GM21360 (cell line): ENCODE measurements around the gene DNA2.
"Not testable (repeated sequence)": the region's sequence is repeated elsewhere in the genome, so short reads cannot be mapped to it uniquely, and the experiment has no call there.

Experiments used
- ATAC-seq: cut with Tn5 transposase; IDR thresholded peaks from one replicate; pipeline ENCODE4 v1.9.1; 2021; ENCODE audit warnings: mild to moderate bottlenecking, moderate library complexity; ENCODE audit not compliant: unreplicated experiment

Gene DNA2, protein sequence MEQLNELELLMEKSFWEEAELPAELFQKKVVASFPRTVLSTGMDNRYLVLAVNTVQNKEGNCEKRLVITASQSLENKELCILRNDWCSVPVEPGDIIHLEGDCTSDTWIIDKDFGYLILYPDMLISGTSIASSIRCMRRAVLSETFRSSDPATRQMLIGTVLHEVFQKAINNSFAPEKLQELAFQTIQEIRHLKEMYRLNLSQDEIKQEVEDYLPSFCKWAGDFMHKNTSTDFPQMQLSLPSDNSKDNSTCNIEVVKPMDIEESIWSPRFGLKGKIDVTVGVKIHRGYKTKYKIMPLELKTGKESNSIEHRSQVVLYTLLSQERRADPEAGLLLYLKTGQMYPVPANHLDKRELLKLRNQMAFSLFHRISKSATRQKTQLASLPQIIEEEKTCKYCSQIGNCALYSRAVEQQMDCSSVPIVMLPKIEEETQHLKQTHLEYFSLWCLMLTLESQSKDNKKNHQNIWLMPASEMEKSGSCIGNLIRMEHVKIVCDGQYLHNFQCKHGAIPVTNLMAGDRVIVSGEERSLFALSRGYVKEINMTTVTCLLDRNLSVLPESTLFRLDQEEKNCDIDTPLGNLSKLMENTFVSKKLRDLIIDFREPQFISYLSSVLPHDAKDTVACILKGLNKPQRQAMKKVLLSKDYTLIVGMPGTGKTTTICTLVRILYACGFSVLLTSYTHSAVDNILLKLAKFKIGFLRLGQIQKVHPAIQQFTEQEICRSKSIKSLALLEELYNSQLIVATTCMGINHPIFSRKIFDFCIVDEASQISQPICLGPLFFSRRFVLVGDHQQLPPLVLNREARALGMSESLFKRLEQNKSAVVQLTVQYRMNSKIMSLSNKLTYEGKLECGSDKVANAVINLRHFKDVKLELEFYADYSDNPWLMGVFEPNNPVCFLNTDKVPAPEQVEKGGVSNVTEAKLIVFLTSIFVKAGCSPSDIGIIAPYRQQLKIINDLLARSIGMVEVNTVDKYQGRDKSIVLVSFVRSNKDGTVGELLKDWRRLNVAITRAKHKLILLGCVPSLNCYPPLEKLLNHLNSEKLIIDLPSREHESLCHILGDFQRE

DNA sequence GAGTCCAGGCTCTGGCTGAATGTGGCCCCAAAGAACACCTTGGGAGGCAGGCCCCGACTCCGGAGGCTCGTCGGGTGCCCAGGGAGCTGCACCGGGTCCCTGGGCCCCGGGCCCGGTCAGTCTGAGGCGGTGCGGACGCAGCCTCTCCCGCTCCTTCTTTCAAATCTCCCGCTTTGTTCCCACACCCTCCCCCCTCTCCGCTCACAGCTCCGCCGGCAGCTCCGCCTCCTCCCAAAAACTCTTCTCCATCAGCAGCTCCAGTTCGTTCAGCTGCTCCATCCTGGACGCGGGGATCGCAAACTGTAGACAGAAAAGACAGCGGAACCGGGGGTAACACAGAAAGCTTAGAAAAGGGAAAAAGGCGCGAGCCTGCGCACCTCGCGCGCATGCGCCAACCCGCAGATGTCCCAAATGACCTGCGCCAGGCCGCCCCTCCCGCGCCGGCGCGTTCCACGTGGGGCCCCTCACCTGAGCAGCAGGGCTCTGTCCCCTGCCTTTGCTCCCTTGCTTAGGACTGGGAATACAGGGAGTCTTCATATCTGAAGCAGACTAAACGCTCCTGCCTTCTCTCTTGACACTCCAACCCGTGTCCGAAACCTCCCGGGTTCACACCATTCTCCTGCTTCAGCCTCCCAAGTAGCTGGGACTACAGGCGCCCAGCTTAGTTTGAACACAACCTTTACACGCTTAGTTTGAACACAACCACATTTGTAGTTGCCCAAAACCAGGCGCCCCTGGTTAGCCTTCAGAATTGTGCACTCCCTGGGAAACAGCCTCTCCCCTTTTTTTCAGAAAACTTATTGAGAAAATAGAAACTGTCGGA is at the start of gene DNA2:
DNA2 (minus strand) TSS at position 388 of the 823 bp plus-strand sequence; CDS start at position 279, 109 bp downstream.
- peak; percentile 83 for ATAC-seq

DNA sequence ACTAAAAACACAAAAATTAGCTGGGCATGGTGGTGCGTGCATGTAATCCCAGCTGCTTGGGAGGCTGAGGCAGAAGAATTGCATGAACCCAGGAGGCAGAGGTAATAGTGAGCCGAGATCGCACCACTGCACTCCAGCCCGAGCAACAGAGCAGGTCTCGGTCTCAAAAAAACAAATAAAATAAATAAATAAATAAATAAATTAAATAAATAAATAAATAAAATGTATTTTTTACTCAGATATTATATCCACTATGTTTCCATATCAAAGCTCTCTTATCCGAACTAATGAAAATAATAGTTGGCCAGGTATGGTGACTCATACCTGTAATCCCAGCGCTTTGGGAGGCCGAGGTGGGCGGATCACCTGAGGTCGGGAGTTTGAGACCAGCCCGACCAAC is 46.8 kb upstream of the DNA2 start:
- ATAC-seq, result not testable (repeated sequence)

DNA sequence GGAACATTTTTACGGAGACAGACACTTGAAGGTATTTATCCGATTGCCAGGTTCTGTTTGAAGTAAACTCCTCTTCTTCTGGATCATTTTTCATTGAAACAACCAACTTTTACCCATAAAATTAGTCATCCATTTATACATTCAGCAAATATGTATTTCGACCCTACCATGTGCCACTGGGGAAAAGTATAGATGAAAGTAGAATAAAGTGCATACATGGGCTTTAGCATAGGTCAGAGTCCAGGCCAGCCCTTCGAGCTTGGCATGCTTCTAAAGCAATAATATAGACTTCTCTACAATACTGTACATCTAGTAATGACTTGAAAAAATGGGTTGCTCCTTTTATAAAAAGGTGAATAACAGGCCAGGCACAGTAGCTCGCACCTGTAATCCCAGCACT is 45.4 kb upstream of the DNA2 start:
- no peak for ATAC-seq

DNA sequence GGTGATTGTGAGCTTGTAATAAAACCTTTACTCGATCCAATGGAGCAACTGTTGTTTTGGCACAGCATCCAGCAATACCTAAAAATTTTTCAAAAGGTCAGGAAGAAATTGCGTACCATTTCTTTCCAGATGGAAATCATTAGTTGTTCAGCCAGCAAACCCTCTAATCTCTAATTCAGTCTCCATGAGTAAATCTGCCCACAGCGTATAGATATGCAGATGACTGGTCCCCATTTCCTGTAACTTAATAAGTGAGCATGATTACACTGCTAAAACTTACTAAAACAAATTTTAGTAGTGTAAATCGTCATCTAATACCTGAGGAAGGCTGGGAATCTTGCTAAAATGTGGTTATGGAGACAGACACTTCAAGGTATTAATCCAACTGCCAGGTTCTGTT is 45.0 kb upstream of the DNA2 start:
- no peak for ATAC-seq

DNA sequence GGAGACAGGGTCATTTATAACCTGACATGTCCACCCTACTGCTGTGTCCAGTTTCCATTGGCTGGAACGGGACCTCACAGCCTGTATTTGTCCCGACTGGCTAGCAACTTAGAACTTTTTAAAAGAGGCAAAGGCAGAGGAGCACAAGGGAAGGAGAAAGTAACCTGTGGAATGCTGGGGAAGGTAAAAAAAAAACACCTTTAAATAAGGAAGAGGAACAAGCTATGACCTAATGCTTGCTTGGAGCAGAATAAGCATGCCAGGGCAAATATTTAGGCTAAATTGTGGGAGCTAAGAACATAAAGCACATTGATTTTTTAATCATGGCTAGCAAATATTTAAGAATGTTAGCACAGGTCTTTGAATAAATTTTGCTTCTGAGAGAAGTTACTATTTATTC is 44.4 kb upstream of the DNA2 start:
- not testable (repeated sequence) for ATAC-seq

DNA sequence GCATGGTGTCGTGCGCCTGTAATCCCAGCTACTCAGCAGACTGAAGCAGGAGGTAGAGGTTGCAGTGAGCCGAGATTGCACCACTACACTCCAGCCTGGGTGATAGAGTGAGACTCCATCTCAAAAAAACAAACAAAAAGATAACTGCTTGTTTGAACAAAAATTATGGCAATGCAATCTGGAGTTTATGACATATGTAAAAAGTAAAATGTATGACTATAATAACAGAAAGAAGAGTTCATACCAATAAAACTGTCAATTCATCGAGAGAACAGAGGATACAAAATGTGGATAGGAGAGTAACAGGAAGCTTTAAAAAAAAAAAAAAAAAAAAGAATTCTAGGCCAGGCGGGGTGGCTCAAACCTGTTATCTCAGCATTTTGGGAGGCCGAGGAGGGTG is 36.3 kb upstream of the DNA2 start:
- no peak for ATAC-seq

DNA sequence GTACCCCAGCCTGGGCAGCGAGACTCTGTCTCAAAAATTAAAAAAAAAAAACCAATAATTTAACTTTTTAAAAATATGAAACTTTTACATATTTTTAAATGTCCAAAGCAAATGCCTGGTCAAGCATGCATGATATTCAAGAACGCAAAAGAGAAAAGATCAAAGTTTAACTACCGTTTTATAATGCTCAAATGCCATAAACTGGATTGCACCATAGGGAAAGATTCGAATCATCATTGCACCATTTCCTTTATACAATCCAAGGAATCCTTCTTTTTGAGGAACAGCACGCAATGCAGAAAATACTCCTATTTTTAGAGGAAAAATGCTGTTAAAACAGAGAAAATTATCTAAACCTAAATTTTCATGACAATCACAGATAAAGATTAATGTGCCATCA is 34.6 kb upstream of the DNA2 start:
- no peak for ATAC-seq

DNA sequence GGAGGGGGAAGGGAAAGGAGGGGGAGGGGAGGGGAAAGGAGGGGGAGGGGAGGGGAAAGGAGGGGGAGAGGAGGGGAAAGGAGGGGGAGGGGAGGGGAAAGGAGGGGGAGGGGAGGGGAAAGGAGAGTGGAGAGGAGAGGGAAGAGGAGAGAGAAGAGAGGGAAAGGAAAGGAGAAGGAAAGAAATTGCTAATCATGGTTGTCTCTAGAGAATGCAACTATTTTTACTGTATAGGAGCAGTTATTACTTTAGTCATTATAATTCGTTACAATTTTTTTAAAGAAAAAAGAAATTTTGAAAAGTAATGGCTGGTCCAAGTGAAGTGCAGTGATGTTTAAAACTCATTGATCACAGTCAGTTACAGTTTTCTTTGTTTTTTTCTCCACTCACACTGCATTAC is 31.1 kb upstream of the DNA2 start:
- no peak for ATAC-seq

DNA sequence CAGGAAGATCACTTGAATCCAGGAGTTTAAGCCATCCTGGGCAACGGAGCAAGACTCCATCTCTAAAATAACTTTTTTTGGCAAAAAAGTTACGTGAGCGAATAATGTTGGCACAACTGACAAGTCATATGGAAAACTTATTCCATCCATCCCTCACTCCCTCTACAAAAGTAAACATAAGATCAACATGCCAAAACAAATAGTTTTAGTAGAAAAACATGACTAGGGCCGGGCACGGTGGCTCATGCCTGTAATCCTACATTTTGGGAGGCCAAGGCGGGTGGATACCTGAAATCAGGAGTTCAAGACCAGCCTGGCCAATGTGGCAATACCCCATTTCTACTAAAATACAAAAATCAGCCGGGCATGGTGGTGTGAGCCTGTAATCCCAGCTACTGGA is 29.9 kb upstream of the DNA2 start:
- no peak for ATAC-seq

DNA sequence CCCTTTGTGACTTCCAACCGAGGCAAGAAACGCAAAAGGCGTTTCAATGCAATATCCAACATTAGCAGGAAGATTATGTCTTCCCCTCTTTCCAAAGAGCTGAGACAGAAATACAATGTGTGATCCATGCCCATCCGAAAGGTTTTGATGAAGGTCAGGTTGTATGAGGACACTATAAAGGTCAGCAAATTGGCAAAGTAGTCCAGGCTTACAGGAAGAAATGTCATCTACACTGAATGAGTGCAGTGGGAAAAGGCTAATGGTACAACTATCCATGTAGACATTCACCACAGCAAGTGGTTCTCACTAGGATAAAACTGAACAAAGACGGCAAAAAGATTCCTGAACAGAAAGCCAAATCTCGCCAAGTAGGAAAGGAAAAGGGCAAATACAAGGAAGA is 27.8 kb upstream of the DNA2 start:
- no peak for ATAC-seq

DNA sequence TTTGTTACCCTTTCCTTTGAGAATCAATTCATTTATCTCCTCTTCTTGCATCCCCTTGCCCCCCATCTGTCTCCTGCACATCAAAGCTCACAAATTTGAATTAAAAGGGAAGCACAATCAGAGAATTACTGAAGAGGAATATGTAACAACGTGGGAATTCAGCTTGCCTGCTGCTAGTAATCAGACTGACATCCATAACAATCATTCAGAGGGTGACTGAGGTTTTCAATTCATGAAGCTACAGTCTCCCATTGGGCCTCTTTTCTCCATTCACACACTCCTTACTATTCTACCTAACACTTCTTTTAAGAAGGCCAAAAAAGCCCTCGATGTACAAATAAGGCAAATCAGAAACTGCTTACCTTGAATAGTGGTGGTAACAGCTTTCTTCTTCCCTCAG is 24.3 kb upstream of the DNA2 start:
- ATAC-seq, result no peak

DNA sequence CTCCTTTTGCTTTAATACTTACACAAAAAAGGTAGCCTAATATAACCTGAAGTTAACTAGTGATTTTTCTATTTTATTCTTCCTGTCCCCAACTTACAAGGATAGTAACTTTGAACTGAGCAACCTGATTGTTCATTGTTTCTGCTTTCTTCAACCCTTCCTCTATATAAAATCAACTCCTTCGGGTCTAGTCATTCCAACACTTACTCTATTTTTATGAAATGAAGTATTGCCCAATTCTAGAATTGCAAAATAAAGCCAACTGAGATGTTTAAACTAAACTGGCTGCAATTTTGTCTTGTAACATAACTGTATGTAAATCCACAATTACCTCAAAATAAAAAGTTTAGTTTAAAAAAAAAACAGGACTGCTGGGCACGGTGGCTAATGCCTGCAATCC is 20.3 kb upstream of the DNA2 start:
- ATAC-seq, result no peak

DNA sequence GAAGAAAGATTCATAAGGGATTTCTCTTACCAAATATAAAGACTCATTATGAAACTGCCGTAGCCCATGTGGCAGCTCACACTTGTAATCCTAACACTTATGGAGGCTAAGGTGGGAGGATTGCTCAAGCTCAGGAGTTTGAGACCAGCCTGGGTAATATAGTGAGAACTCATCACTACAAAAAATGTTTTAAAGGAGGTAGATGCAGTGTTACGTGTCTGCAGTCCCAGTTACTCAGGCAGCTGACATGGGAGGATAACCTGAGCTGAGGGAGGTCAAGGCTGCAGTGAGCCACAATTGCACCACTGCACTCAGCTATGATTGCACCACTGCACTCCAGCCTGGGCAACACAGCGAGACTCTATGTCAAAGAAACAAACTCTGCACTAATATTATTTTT is 18.1 kb upstream of the DNA2 start:
- no peak for ATAC-seq

DNA sequence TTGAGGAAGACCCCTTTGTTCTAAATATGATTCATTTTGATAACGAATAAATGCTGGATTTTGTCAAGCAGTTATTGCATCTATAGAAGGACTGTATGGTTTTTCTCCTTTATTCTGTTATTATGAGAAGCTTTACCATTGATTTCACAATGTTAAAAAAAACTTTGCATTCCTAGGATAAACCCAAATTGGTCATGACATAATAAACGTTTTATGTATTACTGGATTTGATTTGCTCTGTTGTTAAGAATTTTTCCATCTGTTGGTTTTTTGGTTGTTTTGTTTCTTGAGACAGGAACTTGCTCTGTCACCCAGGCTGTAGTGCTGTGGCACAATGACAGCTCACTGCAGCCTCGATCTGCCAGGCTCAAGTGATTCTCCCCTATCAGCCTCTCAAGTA is 2.2 kb upstream of the DNA2 start:
- ATAC-seq, result no peak

DNA sequence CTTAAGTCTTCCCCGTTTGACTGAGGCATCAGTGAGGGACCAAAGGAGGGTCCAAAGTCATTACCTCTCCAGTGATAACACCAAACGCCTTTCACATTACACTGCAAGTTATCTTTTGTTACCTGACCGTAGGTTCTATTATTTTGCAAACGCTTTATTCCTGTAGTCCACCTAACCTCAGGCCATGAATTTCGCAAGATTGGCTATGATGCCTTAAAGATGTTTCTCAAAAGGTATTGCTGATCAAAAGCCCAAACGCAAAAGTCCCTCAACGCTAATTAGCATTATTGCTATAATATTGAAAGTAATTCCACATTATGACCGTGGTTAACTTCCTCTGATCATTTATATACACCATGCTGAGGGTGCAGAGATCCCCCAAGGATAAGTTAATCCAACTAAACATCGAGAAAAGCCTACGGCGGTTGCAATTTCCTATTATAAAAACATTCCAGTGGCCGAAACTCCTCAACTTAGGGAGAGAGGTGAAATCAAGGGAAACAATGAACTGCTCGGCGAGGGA is 649 bp downstream of the DNA2 start:
- no peak for ATAC-seq

DNA sequence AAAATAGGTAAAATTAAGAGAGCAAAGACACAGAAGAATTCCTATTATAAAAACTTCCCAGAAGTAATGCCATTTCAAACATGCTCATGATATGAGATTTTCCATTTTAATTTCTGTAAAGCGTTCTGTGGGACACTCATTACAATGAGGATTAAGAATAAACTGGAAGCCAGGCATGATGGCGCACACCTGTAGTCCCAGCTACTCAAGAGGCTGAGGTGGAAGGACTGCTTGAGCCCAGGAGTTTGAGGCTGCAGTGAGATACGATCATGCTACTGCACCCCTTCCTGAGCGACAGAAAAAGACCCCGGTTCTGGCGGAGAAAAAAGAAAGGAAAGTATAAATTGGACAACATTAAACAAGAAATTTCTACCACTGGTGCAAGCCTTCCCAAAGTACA is 1.5 kb downstream of the DNA2 start:
- ATAC-seq, result no peak

DNA sequence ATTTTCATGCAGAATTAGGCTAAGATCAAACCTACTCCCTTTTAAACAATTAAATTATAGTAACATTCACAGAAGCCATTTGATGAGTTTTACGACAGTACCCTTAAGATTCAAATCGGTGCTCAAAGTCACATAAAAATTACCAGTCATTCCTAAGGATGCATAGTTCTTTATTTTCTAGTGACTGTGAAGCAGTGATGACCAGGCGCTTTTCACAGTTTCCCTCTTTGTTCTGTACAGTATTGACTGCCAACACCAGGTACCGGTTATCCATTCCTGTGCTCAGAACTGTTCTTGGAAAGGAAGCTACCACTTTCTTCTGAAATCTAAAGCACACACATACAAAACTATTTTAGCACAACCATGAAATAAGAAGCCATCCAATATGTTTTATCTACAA is 1.9 kb downstream of the DNA2 start:
- ATAC-seq, result no peak

DNA sequence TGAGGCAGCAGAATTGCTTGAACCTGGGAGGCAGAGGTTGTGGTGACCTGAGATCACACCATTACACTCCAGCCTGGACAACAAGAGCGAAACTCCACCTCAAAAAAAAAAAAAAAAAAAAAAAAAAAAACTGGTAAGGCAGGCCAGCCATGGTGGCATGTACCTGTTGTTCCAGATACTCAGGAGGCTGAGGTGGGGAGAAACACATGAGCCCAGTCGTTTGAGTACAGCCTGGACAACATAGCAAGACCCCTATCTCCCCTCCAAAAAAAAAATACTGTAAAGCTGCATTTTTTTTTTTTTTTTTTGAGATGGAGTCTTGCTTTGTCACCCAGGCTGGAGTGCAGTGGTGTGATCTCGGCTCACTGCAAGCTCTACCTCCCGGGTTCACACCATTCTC is 7.0 kb downstream of the DNA2 start:
- not testable (repeated sequence) for ATAC-seq

DNA sequence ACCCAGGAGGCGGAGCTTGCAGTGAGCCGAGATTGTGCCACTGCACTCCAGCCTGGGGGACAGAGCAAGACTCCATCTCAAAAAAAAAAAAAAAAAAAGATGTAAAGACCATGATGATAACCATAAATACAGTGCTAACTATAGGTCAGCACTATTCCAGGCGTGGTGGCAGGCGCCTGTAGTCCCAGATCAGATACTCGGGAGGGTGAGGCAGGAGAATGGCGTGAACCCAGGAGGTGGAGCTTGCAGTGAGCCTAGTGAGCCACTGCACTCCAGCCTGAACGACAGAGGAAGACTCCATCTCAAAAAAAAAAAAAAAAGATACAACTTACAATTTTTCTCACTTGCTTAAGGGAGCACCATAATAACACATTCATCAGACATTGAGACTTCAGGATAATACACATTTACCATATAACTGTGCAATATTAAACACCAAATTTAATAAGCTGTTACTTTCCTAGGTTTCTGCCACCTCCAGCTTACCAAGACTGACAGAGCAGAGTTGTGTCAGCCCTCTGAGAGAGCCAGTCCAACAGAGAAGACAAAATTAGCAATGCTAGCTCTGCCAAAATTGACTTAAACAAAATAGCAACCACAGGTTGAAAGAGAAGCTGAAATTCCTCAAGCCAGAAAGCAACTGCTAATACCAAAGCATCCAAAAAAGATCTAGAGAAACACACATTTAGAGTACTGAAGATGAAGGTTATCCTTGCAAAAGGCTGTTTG is 8.2 kb downstream of the DNA2 start:
- ATAC-seq, result no peak

DNA sequence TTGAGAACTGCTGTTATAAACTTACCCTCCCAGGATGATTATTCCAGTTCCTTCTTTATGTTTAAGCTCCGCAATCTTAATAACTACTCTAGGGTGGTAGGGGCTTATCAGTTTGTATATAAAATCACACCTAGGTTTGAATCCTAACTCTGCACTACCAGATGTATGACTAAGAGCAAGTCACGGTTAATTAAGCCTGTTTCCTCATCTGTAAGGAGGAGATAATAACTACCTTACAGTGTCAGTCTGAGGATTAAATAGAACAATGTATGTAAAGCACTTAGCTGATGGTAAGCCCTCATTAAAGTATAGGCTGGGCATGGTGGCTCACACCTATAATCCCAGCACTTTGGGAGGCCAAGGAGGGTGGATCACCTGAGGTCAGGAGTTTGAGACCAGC is 9.2 kb downstream of the DNA2 start:
- no peak for ATAC-seq
